HG03045 (cell line): ENCODE results near the gene GOLGA7B.

Source experiments
- ATAC-seq: cut with Tn5 transposase; IDR thresholded peaks from one replicate; pipeline ENCODE4 v1.9.1; 2021; ENCODE audit warnings: mild to moderate bottlenecking, moderate library complexity; ENCODE audit not compliant: unreplicated experiment

Gene GOLGA7B

DNA sequence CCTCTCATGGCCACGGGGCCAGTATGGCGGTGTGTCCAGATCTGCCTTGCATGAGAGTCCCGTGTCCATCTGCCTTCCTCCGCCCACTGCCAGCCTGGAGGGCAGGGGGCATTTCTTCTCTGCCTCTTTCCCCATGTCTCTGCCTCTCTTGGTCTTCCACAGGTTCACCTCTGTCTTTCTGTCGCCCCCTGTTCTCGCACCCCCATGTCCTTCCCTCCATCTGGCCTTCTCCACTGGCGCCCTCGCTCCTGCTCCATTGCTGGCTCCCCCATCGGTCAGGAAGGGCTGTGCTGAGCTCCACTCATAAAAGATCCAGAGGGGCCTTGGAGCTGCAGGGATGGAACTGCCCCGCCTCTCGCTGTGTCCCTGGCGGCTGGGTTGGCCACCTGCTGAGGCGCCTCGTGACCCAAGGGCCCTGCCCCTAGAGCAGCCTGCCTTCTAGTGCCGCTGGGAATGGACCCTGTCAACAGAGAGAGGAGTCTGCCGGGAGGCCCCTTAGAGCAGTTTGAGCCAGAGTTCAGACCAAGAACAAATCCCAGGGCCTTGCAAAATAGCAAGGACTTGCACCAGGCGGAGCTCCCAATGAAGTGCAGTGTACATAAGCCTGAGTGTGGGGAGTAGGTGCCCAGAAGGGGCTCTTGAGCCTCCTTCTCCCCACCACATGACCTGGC, 42.0 kb downstream of the GOLGA7B start:
- ATAC-seq, result no peak

DNA sequence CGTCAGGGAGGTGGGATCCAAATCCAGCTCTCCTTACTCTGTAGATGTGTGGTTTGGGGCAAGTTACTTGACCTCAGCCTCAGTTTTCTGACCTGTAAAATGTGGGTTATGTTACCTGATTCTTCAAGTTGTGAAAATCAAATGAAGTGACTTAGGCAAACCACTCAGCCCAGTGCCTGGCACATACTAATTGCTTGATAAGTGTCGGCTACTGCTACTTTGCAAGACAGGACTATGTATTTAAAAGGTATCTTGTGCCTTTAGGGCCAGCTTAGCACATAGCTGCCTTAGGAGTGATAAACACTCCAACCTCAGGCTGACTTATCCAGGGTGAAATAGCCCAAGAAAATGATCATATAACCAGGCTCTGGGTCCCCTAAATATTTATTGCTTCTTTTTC, 42.9 kb downstream of the GOLGA7B start:
- ATAC-seq, result no peak

DNA sequence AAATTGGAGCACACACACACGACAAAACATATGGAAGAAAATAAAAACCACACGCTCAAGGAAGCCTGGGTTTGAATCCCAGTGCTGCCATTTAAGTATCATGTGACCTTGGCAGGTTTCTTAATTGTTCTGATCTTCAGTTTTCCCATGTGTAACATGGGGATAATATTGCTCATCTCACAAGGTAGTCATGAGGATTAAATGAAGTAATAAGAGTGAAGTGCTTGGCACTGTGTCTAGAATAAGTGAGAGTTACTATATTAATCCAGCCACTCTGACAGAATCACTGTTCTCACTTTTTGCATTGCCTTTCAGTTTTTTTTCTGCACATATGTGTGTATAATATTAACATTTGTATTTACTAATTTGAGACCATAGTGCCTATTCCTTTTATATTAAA, 43.3 kb downstream of the GOLGA7B start:
- ATAC-seq, result no peak

DNA sequence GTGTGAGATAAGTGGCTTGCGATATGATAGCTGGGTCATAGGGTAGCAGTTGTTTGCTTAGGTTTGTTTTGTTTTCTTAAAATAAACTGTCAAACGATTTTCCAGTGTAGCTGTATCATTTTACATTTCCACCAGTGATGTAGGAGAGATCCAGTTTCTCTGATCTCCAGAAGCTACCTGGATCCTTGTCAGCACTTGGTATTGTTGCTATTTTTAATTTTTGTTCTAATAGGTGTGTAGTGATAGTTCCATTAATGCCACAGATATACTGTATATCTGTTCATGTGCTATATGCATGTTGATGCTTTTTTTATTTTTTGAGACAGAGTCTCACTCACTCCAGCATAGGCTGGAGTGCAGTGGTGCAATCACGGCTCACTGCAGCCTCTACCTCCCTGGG, 44.4 kb downstream of the GOLGA7B start:
- no peak for ATAC-seq

DNA sequence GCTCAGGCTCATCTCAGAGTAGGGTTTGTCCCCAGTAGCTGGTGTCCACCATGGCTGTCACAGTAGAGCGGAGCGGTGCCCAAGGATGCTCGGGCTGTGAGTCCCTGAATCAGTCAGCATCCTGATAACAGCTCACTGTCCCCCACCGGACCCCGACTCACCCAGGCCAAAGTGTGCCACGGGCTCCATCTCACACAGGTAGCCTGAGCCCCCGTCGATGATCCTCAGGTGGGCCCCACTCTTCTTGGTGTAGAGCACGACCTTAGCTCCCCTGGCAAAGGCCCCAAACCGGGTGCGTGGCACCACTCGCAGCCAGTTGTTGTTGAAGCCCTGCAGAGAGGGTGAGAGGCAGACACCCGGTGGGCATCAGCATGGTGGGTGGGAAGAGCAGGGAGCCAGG, 45.4 kb downstream of the GOLGA7B start:
- ATAC-seq, result no peak

DNA sequence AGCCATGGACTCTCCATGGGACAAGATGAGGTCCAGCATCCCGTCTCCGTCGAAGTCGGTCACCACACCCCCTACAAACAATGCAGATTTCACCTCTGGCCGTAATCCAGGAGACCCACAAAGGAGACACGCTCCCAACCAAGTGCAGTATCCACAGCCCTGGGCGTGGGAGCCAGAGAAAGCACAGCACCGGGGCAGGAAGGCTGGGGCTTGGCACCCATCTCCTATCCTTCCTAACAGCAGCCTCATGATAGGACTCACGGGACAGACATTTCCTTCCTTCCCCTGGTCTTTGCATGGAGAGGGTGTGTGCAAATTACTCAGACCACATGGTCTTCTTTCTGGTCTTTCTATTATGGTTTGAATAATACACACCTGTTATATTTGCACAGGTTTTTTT, 46.3 kb downstream of the GOLGA7B start:
- ATAC-seq, result no peak

DNA sequence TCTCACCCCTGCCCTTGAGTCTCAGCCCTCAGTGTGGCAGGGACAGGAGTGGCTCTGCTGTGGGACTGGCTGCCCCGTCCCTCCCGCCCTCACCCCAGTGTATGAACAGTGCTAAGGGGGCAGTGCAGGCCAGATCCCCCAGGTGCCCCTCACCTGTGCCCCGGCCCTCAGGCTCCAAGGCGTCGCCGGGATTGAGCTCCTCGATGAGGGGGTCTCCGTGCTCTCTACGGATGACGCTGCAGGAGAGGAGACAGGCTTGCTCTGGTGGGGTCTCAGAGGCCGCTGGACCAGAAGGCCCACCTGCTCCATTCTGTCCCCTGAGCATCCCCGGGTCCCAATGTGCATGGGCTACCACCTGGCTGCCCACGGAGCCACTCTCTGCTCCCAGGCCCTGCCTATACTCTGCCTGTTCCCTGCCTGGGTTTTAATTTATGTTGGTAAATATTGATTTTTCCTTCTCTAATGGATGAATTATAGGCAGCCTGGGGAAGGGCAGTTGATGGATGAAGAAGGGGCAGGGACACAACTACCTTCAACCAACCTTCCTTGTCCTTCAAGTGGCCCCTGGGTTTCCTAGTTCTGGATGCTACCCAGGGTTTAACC, 47.2 kb downstream of the GOLGA7B start:
- ATAC-seq, result no peak

DNA sequence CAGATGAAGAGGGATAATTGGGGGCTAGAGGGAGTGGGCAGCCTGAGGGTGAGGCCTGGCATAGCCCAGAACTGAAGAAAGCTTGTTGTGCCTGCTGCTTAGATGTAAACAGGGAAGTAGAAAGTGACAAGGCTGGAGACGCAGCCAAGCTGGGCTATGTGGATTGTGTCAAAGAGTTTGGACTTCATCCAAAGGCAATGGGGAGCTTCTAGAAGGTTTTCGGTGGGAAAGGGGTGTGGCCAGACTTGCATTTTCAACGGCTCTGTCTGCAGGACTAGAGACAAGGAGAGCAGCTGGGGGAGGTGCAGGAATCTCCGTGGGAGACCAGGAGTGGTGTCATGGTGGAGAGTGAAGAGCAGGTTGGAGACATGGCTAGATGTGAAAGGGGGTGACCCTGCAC, 48.8 kb downstream of the GOLGA7B start:
- no peak for ATAC-seq

DNA sequence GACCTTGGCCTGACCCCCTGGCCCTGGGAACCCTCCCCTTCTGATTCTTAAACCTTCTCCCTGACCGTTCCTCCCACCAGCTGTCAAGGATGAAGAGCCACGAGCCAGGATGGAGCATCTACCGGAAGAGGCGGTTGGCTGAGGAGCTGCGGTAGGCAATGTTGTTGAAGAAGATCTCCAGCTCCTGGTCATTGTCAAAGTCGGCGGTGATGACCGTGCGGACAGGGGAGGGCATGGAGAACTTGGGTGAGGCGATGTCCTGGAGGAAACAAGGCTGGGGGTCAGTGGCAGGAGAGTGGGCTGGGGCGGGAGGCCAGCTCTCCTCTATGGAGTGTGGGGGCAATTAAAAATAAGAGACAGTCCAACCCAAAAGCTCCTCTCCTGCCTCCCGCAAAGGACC, 51.7 kb downstream of the GOLGA7B start:
- ATAC-seq, result no peak

DNA sequence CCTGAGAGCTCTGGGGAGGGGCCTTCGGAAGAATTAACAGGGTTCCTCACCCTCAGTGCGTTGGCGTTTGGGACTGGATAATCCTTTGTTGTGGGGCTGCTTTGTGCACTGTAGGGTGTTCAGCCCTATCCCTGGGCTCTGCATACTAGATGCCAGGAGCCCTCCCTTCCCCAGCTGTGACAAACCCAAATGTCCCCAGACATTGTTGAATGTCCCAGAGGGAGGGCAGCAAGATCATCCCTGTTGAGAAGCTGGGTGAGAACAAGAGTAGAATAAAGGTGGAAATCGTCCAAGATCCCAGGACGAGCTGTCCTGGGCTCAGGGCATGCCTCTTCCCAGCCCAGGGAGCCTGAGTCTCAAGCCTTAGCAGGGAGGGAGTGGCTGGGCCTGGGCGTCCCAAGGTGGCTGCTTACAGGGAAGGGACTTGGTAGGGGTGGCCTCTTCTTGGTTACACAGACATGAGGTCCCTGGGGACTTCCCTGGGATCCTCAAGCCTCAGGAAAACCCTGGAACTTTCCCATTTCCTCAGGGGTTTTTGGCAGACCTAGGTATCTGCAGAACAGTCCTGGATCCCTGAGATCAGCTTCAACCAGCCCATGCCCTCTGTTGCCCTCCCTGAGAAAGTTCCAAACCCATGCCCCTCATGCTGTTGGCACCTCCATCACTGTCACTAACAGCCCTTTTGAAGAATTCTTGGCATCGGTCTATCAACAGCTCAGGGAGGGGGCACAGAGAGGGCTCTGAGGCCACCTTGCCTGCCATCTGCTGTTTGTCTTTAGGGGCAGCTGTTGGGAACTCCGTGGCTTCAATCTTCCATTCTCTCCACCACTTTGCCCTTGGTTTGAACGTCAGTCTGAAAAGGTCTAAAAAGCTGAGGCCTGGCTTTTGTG, 53.7 kb downstream of the GOLGA7B start:
- ATAC-seq, result no peak

DNA sequence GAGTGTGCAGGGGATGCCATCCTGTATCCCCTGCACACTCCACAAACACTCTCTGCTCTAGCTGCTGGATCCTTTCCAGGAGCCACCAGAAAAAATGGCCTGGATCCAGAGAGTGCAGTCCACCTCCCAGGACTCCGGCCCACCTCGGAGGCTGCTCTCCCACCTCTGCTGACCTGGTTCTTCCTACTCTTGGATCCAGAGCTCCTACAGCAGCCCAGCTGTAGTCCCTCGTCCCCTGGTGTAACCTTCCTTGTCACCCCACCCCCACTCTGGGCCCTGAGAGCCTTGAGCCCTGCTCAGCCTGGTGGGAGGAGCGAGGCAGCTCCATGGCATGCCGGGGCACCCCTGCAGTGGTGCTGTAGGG, 54.4 kb downstream of the GOLGA7B start:
- no peak for ATAC-seq

DNA sequence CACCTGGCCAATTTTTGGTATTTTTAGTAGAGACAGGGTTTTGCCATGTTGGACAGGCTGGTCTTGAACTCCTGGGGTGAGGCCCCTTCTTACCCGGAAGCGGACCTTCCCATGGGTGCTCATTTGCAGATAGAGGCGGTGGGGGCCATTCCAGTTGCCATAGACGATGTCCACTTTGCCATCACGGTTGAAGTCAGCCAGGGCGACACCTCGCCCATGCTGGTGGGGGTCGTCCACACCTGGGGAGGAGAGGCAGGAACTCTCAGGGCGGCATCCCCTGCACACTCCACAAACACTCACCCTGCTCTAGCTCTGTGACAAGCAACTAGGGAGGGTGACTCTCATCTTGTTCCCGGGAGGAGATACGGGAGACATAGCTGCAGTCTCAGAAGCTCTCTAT, 54.9 kb downstream of the GOLGA7B start:
- ATAC-seq, result no peak

DNA sequence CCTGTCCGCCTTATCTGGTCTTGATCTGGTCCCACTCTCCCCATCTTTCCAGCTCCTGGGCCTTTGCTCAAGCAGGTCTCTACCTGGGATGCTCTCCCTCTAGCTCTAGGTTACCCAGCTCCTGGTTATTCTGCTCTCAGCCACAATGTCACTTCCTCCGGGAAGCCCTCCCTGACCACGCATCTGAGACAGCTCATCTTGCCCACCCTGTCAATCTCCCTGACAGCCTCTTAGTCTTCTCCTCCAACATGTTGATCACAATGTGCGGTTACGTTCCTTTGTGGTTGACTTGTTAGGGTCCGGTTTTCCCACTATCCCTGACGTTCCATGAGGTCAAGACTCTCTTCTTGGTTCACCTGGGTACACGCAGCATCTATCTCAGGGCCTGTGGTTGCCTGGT, 55.6 kb downstream of the GOLGA7B start:
- no peak for ATAC-seq

DNA sequence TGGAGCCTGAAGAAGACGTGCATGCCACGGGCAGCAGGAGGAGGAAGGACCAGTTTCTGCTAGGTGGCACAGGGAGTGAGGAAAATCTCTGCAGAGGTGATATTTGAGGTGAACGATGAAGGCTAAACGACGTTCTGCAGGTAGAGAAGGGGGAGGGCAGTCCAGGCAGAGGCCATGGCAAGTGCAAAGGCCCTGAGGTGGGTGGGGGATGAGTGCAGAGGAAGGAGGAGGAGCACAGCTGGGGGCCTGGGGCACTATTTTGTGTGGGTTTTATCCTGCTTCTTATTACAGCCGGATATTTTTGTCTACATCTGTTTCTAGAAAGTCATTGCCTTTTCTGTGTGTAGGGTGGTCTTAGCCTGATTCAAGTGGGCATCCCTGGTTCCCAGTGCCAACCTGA, 57.6 kb downstream of the GOLGA7B start:
- ATAC-seq, result no peak

DNA sequence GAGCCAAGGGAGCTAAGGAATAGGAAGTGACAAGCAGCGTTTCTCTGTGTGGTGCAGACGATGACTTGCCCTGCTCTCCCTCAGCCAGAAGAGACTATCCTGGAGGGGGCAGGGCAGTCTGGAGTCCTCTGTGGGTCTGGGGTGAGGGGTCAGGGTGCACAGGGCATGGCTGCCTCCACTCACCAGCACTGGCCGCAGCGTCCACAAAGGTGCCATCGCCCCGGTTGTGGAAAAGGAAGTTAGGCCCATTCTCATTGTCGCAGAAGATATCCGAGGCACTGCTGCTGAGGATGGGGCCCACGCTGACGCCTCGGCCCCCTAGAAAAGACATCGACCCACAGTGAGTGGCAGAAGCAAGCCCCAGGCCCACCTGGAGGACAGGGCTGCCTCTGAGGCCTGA, 58.2 kb downstream of the GOLGA7B start:
- no peak for ATAC-seq

DNA sequence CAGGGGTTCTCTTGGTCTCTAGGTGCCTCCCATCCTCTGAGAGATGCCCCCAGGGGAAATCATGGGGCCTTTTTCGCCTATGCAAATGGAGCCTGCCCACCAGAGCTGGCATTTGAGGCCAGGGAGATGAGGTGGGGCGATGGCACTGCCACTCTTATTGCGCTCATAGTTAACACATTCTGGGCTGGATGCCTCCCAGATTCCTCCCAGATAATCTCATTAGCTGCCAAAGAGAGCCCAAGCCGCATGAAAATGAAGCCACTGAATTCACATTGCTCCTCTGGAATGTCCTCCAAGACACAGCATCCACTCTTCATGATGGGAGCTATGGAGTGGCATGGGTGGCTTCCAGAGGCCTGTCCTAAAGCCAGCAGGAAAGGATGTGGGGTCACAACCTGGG, 61.0 kb downstream of the GOLGA7B start:
- no peak for ATAC-seq

DNA sequence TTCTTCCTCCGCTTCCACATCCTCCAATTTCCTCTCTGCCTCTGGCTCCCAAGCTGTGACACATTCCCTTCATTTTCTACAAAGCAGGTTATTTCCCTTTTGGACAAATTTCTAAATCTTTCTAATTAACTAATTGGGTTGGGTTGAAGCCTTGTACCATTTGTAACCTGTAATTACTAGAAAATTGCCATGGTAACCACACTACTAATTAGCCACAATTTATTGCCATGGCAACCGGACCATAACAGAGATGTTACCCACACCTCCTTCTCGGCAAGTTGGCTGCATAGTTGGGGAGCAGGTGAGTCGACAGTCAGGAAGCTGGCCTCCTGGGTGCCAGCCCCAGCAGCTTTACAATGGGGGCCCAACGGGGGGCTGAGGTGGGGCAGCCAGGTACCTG, 61.6 kb downstream of the GOLGA7B start:
- no peak for ATAC-seq

DNA sequence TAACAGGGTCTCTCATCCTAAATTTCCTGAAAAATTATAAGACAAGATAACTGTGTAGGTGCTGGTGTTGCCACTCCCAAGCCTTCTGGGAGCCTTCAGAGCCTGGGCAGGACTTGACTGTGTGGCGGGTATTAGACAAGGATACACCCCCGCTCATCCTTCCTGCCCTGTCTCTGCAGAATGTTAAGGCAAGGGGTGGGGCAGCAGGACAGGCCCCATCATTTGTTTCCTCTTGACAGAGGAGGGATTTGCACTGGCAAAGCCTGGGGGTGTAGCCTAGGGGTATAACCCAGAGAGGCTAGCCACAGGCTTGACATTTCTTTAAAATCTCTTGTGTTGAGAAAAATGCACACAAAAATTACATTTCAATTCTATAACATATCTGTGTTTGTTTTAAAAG, 63.5 kb downstream of the GOLGA7B start:
- ATAC-seq, result no peak

DNA sequence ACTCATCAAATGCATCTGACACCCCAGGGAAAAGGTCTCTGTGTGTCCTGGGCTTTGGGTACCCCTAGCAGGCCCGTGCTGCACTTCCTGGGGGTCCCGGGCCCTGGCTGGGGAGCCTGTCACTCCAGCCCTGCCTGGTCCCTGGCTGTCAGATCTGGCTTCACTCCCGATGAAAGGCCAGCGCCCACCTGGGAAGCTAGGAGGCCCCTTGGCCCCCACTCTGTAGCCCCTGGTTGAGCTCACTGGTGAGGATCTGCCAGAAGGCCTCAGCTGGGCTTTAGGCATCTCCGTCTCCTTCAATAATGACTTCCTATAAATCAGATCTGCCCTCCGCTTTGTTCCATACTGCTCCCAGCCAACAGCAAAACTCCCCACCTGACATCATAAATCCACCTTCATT, 64.0 kb downstream of the GOLGA7B start:
- no peak for ATAC-seq

DNA sequence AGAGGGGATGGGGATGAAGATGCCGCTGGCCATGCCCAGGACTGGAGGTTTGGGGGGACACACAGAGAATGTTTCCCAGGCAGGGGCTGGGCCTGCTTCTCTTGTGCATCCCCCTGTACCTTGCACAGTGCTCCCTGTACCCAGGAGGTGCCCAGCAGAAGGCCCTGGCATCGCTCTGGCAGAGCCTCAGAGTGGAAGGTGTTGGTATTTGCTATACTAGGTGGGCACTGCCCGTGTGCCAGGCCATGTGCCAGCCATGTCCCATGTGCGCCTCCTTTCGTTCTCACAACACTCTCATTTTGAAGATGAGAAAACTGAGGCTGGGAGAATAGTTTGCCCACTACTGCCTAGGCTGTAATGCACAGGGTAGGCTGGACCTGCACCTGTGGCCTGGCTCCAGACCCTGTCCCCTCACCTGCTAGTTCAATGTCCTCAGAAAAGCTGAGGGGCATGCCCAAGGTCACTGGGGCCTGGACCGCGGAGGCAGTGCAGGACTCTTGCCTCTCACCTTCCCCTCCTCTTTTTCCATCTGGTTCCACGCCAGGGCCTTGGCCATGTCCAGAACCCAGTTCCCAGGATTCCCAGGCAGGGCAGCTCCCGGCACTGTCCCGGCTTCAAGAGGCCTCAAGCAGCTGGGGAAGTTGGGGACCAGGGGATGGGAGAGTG, 64.7 kb downstream of the GOLGA7B start:
- no peak for ATAC-seq

DNA sequence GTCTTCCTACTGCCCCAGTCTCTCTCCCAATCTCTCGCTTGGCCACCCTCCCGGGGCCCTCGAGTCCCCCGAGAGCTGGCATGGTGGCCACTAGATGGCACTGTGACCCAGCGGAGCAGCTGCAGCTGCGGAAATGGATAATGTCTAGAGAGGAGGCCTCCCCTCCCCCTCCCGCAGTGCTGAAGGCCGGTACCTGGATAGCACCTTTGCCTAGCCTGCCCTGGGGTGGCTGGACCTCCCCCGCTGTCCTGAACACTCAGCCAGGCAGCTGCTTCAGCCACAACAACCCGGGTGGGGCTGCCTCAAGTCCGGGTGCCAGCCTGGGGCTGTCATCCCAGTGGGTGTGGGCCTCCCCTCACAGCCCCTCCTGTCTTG, 65.2 kb downstream of the GOLGA7B start:
- ATAC-seq, result no peak
